ENCODE results near the gene DIPK1C.
A peak's percentile ranks its signal among the peaks of the same experiment; 100 is the strongest.

Gene DIPK1C

GRCh38 chr18:74400813-74401212 is 56.3 kb downstream of the DIPK1C start:
- no peak for TF ChIP-seq CTCF (IDR thresholded peaks at IDR 0.05; ENCODE audit: borderline replicate concordance, insufficient read depth, low read depth, low read length)

GRCh38 chr18:74399091-74399887 is 57.8 kb downstream of the DIPK1C start:
- no peak for TF ChIP-seq CTCF (IDR thresholded peaks at IDR 0.05; ENCODE audit: borderline replicate concordance, insufficient read depth, low read depth, low read length)
- H3K4me3 ChIP-seq (ENCODE audit: low read depth, low read length), result no peak overlapping the region

More at GRCh38 chr18:74400813-74401212, 56.3 kb downstream of the DIPK1C start:
- no peak overlapping the region for H3K4me3 ChIP-seq (ENCODE audit: low read depth, low read length)

GRCh38 chr18:74397572-74397971 is 59.5 kb downstream of the DIPK1C start:
- 0 out of 2 replicates have a peak, but pooled peaks have one; percentile 8 for TF ChIP-seq CTCF (IDR thresholded peaks at IDR 0.05; ENCODE audit: borderline replicate concordance, insufficient read depth, low read depth, low read length)
- H3K4me3 ChIP-seq (ENCODE audit: low read depth, low read length), result no peak overlapping the region

- no peak overlapping the region for H3K4me3 ChIP-seq (ENCODE audit: low read depth, low read length)
- no peak for TF ChIP-seq CTCF (IDR thresholded peaks at IDR 0.05; ENCODE audit: borderline replicate concordance, insufficient read depth, low read depth, low read length)
Observed at GRCh38 chr18:74396171-74397169, 60.6 kb downstream of the DIPK1C start.

GRCh38 chr18:74395648-74396154 is 61.4 kb downstream of the DIPK1C start:
- no peak for TF ChIP-seq CTCF (IDR thresholded peaks at IDR 0.05; ENCODE audit: borderline replicate concordance, insufficient read depth, low read depth, low read length)
- no peak overlapping the region for H3K4me3 ChIP-seq (ENCODE audit: low read depth, low read length)

GRCh38 chr18:74395006-74395405 is 62.1 kb downstream of the DIPK1C start:
- no peak overlapping the region for H3K4me3 ChIP-seq (ENCODE audit: low read depth, low read length)
- TF ChIP-seq CTCF (IDR thresholded peaks at IDR 0.05; ENCODE audit: borderline replicate concordance, insufficient read depth, low read depth, low read length), result no peak
